Endometrium (tissue), 2 donors: Measurements from ENCODE around the gene FAM124B.

Experiments used
- FAIRE-seq: peaks from 2 replicates; lab custom pipeline; 2012; peaks lifted over from hg19 to GRCh38; lab: Jason Lieb, UNC
- donor health status: control.
- donor health status: control.

The FAM124B gene

DNA sequence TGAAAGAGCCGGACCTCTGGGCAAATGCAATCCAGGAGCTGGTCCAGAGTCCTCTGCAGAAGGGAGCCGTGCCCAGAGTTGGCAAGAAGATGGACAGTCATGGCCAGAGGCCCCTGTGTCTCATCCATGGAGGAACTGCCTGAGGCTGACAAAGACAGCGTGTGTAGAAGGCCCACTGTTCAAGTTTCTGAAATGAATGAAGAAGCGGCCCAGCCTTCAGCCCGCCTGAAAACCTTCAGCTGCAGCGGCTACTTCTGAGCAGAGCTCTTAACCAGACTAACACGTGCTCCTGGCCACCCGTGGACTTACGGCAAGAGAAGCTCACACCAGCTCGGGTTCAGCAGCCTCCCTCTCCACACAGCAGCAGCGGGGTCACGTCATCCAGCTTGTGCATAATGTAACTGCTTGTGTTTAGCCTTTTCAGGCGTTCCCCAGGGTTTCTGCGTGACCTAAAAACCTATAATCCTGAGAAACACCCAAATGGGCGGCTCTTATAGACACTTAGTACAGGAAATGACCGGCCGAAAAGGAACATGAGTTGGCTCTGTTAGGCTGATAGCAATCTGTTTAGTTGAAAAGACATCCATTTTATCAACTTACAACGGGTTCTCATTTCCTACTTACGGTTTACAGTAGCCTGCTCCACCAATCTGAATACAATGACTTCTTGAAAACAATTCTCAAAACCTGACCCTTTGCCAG lies at the start of gene FAM124B:
TSS of gene FAM124B (minus strand) at position 467 of the 702 bp plus-strand sequence. CDS start at position 128, 339 bp downstream.
- FAIRE-seq, result no peak

- no peak for FAIRE-seq
Observed at GRCh38 chr2:224449212-224450147, 47.6 kb upstream of the FAM124B start.

DNA sequence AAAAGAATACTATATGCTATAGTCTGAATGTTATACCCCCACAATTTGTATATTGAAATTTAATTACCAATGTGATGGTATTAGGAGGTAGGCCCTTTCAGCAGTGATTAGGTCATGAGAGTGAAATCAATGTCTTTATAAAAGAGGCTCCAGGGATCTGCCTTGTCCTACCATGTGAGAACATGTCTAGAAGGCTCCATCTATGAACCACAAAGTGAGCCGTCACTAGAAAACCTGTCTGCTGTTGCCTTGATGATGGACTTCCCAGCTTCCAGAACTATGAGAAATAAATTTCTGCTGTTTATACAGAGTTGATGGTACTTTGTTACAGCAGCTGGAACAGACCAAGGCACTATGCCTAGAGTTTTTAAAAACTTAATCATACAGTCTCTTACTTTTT lies 46.3 kb upstream of the FAM124B start:
- FAIRE-seq, result no peak

- no peak for FAIRE-seq
Observed at GRCh38 chr2:224444783-224445182, 42.9 kb upstream of the FAM124B start.

- no peak for FAIRE-seq
Observed at GRCh38 chr2:224444021-224444420, 42.1 kb upstream of the FAM124B start.

- FAIRE-seq, result no peak
Observed at GRCh38 chr2:224442071-224442967, 40.4 kb upstream of the FAM124B start.

DNA sequence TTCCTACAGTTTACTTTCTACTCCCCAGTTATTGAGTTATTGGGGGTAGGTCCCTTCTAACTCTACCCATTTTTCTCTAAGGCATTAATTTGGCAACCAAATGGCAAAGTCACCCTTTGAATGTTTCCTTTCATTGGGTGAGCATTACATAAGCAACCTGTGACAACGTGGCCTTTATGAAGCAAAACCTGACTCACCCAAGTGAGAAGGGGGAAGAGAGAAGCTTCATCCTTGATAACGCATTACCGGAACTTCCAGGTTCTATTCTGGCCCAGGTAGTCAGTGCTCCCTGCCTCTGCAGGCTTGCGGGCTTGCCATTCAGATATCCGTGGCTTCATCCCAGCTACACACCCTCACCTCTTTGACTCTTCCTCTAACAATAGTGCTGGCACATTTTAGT lies 39.1 kb upstream of the FAM124B start:
- no peak for FAIRE-seq

DNA sequence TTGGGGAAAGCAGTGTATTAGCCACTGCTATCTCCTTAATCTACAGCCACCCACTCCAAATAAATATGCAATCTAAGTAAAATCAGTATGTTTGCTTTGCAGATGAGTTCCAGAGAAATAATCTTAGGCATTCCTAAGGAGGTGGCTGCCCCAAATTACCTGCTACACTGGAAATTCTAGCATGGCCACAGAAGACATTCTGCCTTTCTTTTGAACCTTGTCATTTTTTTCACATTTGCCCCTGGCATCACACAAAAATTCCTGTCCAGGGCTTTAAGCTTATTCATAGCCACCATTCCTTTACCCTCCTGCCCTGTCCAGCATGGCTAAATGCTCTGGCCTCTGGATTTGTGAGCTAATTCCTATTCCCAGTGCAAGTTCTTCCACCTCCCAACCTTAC lies 36.8 kb upstream of the FAM124B start:
- no peak for FAIRE-seq

DNA sequence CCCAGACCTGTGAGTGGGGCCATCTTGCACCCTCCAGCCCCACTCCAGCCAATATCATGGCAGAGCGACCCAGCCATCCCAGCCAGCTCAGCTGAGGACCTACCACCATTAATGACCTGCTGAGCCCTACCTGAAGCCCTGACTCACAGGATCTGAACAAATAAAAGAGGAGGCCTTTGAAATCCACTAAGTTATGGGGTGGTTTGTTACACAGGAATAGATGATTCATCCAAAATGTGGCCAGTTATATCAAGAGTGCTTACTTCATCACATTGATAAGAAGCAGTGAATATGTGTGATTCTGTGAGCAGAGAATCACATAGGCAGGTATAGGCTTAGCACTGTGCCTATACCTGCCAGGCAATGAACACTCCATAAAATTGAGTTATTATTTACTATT lies 34.7 kb upstream of the FAM124B start:
- no peak for FAIRE-seq

DNA sequence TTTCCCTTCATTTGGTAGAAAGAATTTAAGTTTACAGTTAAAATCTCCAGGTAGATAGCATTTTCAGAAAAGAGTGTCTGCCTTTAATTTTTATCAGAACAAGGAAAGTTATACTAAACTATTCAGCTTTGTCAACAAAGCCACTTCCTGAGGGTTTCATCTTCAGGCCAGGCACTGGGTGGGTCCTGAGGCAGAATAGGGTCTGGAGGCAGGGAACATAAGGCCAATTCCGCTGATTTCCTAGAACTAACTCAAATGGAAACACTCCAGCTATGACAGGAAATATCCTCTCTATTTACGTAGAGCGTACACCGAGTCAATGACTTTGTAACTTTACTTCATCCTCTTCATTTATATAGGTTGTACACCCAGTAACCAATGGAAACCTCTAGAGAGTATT lies 32.7 kb upstream of the FAM124B start:
- FAIRE-seq, result no peak

DNA sequence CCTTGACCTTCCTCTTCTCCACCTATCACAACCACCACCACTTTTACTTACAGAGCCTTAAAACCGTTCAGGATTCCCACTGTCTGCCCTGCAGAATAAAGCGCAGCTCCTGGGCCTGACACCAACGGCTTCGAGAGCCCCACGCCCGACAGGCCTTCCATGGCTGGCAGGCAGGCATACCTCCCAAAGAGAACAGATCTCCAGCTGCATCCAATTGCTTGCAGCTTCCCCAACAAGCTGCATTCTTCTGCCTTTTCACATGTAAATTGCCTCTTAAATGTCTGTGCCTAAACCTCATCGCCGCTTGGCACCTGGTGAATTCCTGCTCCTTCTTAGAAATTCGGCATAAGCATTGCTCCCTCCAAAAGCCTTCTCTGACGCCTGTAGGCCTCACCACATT lies 31.5 kb upstream of the FAM124B start:
- FAIRE-seq, result no peak

DNA sequence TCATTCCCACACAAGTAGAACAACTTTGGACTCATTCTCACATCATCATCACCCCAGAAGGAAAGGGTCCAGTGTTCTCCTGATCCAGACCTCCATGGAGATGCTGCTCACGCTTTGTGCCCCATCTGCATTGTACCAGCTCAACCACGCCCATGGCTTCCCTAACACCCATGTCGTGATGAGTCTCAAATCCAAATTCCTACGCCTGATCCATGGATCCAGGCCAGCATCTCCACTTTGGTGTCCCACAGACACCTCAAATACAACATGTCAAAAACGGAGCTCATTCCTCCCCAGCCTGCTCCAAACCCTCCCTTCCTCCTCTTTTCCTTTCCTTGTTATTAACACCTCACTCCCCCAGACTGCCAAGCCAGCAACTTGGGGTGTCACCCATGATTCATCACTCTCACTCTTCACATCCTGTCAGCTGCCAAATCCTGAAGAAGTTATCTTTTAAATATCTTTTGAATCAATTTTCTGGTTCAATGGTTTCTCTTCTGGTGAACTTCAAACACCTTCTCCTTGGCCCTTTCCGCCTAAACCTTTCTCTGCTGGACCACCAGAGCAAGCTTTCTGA lies 30.2 kb upstream of the FAM124B start:
- FAIRE-seq, result no peak

DNA sequence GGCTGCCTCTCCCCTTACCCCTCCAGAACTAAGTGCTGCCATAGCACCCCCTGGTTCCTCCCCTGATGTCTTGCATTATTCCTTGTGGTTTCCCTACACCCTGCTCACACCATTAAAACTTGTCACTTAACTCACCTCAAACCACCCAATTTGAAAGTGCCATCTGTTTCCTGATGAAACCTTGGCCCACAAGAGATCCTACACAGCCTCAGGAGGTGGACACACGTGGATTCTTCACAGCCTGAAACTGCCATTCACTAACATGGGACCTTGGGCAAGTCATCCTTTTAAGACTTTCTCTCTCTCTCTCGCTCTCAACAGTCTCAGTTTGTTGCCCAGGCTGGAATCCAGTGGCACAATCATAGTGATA lies 27.5 kb upstream of the FAM124B start:
- no peak for FAIRE-seq

DNA sequence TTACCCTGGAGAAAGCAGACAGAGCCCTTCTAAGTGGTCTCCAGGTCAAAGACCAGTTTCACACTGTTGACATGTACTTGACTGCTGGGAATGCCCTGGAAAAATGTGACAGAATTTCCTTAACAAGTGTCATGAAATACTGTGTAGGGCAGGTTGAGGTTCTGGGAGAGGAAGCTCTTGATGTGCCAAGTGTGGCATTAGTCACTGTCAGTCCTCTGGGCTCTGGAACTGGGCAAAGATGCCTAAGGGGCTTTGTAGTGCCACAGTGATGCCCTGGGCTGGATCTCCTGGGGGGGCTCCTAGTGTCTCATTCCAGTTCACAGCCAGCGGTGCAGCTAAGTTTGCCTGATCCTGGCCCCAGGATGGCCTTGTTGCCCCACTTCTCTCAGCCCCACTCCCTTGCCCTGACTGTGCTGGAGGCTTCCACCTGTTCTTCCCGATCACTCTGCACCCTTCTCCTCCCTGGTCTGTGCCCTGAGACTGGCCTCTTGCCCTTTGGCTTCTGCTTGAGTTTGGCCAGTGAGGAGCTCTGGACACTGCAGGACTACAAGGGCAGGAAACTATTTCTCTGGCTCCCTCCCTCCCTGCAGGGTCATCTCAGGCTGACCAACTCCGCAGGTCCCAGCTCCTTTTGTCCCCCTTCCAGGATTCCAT lies 27.0 kb upstream of the FAM124B start:
- no peak for FAIRE-seq

- no peak for FAIRE-seq
Observed at GRCh38 chr2:224427471-224427870, 25.6 kb upstream of the FAM124B start.

GRCh38 chr2:224426656-224427055 lies 24.7 kb upstream of the FAM124B start:
- FAIRE-seq, result no peak

- no peak for FAIRE-seq
Observed at GRCh38 chr2:224421065-224421464, 19.2 kb upstream of the FAM124B start.

GRCh38 chr2:224417947-224418346 lies 16.0 kb upstream of the FAM124B start:
- FAIRE-seq, result no peak

DNA sequence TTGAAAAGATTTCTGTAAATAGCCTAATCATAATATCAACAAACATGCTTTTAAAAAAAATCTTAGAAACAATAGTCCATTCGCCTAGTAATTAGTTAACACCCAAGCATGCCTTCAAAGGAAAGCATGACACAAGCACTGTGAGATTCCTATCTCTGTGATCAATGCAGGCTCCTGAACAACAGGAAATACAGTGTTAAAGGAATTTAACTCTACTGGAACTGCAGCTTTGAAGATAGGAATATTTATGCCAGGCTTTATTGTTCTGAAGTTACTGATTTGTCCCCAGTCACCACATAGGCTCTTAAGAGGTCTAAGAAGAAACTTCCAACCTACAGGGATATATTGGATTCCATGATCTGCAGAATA lies 15.4 kb upstream of the FAM124B start:
- FAIRE-seq, result no peak

DNA sequence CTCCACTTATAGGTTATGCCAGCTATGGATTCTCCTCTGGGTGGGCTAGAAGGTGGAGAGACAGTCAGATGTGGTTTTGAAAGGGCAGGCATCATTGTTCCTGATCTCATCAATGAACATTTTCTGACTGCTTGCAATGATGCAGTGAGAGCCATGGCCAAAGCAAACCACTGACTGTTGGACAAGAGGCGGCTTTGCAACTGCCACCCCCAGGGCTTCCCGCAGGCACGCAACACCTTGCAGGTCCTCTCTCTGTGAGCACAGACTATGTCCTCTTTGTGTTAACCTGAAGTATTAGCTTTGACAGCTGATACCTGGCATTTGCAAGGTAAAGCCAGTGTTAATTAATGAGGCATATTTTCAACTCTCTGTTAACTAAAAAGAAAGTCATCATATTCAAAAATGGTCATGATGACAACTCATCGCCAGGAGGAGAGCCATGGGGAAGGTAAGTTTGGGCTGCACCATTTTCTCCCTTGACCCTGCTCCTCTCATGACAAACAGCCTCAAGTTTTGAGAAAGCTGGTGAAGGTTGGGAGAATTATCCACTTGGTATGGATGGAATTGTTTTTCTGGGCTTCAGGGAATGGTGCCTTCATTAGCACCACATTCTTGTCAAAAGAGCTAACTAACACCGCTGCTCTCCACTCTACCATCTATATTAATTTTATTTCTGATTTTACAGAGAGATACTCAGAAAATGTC lies 14.9 kb upstream of the FAM124B start:
- FAIRE-seq, result no peak

DNA sequence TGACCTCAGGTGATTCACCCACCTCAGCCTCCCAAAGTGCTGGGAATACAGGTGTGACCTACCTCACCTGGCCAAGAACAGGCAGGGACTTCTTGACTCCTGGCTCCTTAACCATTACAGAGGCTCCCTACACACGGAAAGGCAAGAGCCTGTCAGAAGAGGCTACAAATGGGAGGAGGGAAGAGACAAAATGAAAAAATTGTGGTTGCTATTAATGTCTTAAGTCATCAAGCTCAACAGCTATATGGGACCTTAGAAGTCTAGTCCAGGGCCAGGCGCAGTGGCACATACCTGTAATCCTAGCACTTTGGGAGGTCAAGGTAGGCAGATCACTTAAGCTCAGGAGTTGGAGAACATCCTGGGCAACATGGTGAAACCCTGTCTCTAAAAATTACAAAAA lies 11.5 kb upstream of the FAM124B start:
- no peak for FAIRE-seq
